Central memory CD8-positive, alpha-beta T cell (primary cell): Measurements from ENCODE around the gene GIT1.

ENCODE experiments used
- ATAC-seq: fragments of 150-1000 bp; cut with Tn5 transposase; replicated peaks from 2 replicates; pipeline ENCODE4 v1.10.0; 2022; ENCODE audit warnings: mild to moderate bottlenecking, moderate FRiP score, moderate number of reproducible peaks; ENCODE audit not compliant: poor library complexity, severe bottlenecking; ENCODE audit errors: extremely low read depth
- DNase-seq, 2 donors: peaks; one replicate each; pipeline ENCODE4 v3.0.0; 2021; ENCODE audit warnings: low spot score in 2 of 2
- H3K27ac Mint-ChIP-seq: one replicate; pipeline ENCODE4 v1.8.0; 2022; ENCODE audit warnings: low read depth, mild to moderate bottlenecking, moderate library complexity, mixed read lengths
- H3K27me3 Mint-ChIP-seq: one replicate; pipeline ENCODE4 v1.8.0; 2022; ENCODE audit warnings: mixed read lengths
- H3K36me3 Mint-ChIP-seq: one replicate; pipeline ENCODE4 v1.8.0; 2022; ENCODE audit warnings: mild to moderate bottlenecking, moderate library complexity, mixed read lengths; ENCODE audit not compliant: insufficient read depth
- H3K4me1 Mint-ChIP-seq: one replicate; pipeline ENCODE4 v1.8.0; 2022; ENCODE audit warnings: mixed read lengths
- H3K4me3 Mint-ChIP-seq: one replicate; pipeline ENCODE4 v1.8.0; 2022; ENCODE audit warnings: mild to moderate bottlenecking, moderate library complexity, mixed read lengths
- H3K9me3 Mint-ChIP-seq: one replicate; pipeline ENCODE4 v1.8.0; 2022; ENCODE audit warnings: mixed read lengths

The GIT1 gene

DNA sequence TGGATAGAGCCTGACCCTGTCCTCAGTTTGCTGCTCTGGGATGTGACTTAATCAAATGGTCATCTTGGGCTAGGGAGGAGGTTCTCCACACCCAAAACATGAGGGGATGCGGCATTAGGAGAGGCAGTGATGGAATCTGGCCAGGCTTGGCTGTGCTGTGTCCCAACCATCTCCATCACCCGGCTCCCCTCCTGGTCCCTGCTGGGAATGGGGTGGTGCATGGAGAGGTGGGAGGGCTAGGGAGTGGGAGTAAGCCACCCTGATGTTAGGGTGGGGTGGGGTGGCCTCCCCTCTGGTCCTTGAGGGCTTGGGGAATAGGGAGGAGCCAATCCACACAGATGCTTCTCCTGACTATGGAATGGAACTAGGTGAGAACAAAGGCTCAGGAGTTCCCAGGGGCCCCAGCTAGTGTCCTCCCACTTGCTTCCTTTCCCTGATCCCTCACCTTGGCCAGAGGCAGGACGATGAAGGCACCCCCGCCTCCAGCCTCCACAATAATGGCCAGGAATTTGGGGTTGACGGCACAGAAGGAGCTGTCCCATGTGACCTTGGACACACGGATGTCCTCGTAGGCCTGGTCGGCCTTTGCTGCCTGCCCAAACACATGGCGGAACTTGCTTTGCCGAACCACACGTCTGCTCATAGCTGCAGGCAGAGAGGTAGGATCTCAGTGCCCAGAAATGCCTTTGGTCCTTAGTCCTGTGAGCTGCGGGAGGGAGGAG lies 31.5 kb upstream of the GIT1 start:
- Mint-ChIP-seq H3K4me1 (peaks cover 39% of the 10 kb centered on the region), H3K4me3 (peak overlapping the region; percentile 71), H3K27me3 (no peaks in the 10 kb centered on the region), H3K36me3 (peaks cover 8% of the 10 kb centered on the region), H3K9me3 (no peaks in the 10 kb centered on the region), H3K27ac (no peak overlapping the region)
- DNase-seq, result no peak
- no peak for ATAC-seq

DNA sequence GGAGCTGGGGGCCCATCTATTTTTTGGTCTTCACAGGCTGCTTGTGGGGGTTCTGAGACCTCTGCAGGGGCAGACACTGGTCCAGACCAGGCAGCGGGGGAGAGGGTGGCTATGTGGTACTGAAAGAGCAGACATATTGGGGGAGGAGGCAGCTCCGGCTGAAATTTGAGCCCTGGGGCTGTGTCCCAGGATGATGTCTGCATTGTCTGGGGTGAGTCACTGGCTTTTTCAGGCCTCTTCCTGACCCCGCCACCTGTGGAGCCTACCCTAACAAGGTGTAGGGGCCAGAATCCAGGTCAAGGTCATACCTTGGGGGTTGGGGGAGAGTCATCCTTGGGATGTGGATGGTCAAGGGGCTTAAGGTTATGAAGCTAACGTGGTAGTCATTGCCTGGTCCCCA lies 30.8 kb upstream of the GIT1 start:
- H3K4me3 Mint-ChIP-seq, result no peak overlapping the region
- ATAC-seq, result no peak
- peaks cover 46% of the 10 kb centered on the region for H3K4me1 Mint-ChIP-seq
- peaks cover 6% of the 10 kb centered on the region for H3K36me3 Mint-ChIP-seq
- no peak for DNase-seq
- H3K27me3 Mint-ChIP-seq, result no peaks in the 10 kb centered on the region
- H3K9me3 Mint-ChIP-seq, result no peaks in the 10 kb centered on the region
- H3K27ac Mint-ChIP-seq, result no peak overlapping the region

GRCh38 chr17:29619251-29619650 lies 29.8 kb upstream of the GIT1 start:
- Mint-ChIP-seq H3K27me3 (no peaks in the 10 kb centered on the region), H3K4me3 (no peak overlapping the region)
- DNase-seq, result no peak

DNA sequence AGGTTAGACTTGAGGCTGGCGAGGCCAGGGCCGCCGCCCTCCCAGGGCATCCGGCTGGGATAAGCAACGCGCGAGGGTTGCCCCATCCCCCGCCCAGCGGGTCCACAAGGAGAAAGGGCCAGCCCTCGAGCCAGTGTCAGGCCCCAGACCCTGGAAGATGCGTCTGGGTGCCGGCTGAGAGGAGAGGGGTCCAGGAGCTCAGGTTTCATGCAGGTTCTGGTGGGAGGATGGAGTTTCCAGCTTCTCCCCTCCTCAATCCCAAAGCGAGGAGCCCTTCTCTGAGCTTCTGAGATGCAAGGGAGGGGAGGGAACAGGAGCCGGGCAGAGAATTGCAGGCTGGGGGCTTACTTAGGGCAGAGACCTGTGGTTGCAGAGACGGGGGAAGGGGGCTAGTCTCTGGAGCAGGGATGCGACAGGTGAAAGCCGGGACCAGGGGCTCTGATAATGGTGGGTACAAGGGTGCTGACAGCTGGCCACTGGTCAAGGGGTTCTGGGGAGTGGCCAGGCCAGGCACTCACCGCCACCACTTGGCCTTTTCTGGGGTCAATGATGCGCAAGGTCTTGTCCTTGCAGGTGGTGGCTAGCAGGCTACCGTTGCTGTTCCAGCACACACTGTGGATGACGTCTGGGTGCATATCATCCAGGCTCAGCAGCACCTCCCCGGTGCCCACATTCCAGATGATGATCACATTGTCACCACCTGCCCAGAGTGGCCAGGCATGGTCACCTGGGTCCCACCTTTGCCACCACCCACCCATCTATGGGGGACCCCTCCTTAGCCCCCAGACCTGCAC lies 29.0 kb upstream of the GIT1 start:
- DNase-seq, result no peak
- no peak overlapping the region for H3K27ac Mint-ChIP-seq

More at GRCh38 chr17:29619251-29619650, 29.8 kb upstream of the GIT1 start:
- H3K36me3 Mint-ChIP-seq, result peaks cover 6% of the 10 kb centered on the region
- no peak overlapping the region for H3K27ac Mint-ChIP-seq
- no peak for ATAC-seq
- H3K9me3 Mint-ChIP-seq, result no peaks in the 10 kb centered on the region
- H3K4me1 Mint-ChIP-seq, result peaks cover 54% of the 10 kb centered on the region

GRCh38 chr17:29617481-29618271 lies 28.2 kb upstream of the GIT1 start:
- Mint-ChIP-seq H3K4me3 (peak overlapping the region; percentile 85), H3K27ac (peak overlapping the region; percentile 70), H3K4me1 (peaks cover 48% of the 10 kb centered on the region), H3K27me3 (no peaks in the 10 kb centered on the region), H3K9me3 (no peaks in the 10 kb centered on the region), H3K36me3 (peaks cover 6% of the 10 kb centered on the region)
- ATAC-seq (peak; percentile 58), DNase-seq (peak; percentile 80 to 81)

More for the DNA sequence above, 29.0 kb upstream of the GIT1 start:
- no peaks in the 10 kb centered on the region for H3K9me3 Mint-ChIP-seq
- H3K27me3 Mint-ChIP-seq, result no peaks in the 10 kb centered on the region
- peak overlapping the region; percentile 85 for H3K4me3 Mint-ChIP-seq
- ATAC-seq, result no peak
- peaks cover 6% of the 10 kb centered on the region for H3K36me3 Mint-ChIP-seq
- peaks cover 56% of the 10 kb centered on the region for H3K4me1 Mint-ChIP-seq

DNA sequence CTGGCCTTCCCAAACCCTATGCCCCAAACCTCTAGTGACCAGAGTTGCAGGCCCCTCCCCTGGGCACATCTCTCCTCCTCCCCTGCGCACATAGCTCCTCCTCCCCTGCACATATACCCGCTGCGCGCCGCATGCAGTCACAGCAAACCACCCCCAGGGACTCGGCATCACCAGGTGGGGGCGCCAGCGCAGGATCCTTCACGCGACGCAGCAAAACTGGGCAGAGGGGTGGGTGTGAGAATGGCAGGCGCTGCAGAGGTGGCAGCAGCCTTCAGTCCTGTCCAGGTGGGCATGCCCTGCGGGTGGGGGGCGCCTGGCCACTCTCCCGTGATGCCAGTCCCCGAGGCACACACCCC lies 27.7 kb upstream of the GIT1 start:
- Mint-ChIP-seq H3K9me3 (no peaks in the 10 kb centered on the region), H3K27ac (peak overlapping the region; percentile 70), H3K36me3 (peaks cover 4% of the 10 kb centered on the region), H3K4me3 (peak overlapping the region; percentile 85), H3K27me3 (no peaks in the 10 kb centered on the region), H3K4me1 (peaks cover 45% of the 10 kb centered on the region)
- DNase-seq, result peak; percentile 87 to 90
- peak; percentile 63 for ATAC-seq

DNA sequence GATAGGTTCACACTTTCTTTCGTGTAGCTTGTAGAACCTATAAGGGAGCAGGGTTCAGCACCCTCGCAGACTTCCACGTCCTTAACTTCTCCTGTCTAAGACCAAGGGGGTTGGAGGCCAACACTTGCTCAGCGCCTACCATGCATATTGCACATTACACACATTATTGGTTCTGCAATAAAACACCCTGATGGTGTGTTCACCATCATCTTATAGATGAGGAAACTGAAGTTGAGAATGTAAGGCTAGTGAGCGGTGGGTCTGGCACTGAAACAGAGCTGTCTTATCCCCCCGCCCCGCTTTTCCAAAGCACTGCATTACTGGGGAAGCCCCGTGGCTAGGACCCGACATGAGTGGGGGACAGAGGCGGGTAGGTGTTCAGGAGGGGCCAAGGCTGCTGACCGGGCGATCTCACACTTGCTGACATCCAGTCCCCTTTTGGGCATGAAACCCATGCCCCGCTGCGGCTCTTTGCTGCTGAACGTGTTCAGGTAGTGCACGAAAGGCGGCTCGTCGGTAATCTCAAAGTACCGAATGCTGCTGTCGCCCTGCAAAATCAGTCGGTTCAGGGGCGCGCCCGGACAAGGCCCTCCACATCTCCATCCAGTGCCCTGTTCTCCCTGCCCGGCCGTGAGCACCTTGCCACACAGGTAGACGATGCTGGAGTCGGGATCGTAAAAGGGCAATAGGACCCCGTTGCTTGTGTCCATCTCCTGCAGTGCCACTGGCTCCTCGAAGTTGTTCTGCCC lies 27.0 kb upstream of the GIT1 start:
- DNase-seq, result no peak
- no peak for ATAC-seq
- Mint-ChIP-seq H3K4me3 (peak overlapping the region; percentile 85), H3K27ac (peak overlapping the region; percentile 70), H3K4me1 (peaks cover 41% of the 10 kb centered on the region), H3K27me3 (no peaks in the 10 kb centered on the region), H3K9me3 (no peaks in the 10 kb centered on the region), H3K36me3 (peaks cover 4% of the 10 kb centered on the region)

- ATAC-seq, result peak; percentile 58
- Mint-ChIP-seq H3K4me3 (peak overlapping the region; percentile 85), H3K36me3 (peaks cover 4% of the 10 kb centered on the region), H3K27me3 (no peaks in the 10 kb centered on the region), H3K4me1 (peaks cover 41% of the 10 kb centered on the region), H3K9me3 (no peaks in the 10 kb centered on the region), H3K27ac (peak overlapping the region; percentile 57)
- DNase-seq, result peak; percentile 69 to 77
These were observed 26.2 kb upstream of the GIT1 start for GRCh38 chr17:29615492-29616299.

DNA sequence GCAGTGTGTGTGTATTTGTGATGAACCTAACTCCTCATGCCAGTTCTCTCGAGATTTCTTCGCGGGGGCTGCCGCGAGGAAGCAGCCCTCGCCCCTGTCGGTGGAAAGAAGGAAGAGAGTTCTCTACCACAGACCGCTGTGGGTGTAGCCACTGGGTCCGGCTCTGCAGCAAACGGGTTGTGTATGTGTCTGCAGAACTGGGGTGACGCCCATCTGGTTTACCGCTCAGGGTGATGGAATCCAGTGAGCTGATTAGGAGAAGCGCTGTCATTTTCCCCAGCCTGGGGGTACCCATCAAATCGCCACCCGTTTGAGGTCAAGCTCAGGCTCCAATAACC lies 25.6 kb upstream of the GIT1 start:
- peaks cover 2% of the 10 kb centered on the region for H3K36me3 Mint-ChIP-seq
- H3K27ac Mint-ChIP-seq, result peak overlapping the region; percentile 57
- peak; percentile 58 for ATAC-seq
- H3K9me3 Mint-ChIP-seq, result no peaks in the 10 kb centered on the region
- peaks cover 41% of the 10 kb centered on the region for H3K4me1 Mint-ChIP-seq
- H3K27me3 Mint-ChIP-seq, result no peaks in the 10 kb centered on the region
- peak overlapping the region; percentile 85 for H3K4me3 Mint-ChIP-seq
- DNase-seq, result peak; percentile 57 to 73

DNA sequence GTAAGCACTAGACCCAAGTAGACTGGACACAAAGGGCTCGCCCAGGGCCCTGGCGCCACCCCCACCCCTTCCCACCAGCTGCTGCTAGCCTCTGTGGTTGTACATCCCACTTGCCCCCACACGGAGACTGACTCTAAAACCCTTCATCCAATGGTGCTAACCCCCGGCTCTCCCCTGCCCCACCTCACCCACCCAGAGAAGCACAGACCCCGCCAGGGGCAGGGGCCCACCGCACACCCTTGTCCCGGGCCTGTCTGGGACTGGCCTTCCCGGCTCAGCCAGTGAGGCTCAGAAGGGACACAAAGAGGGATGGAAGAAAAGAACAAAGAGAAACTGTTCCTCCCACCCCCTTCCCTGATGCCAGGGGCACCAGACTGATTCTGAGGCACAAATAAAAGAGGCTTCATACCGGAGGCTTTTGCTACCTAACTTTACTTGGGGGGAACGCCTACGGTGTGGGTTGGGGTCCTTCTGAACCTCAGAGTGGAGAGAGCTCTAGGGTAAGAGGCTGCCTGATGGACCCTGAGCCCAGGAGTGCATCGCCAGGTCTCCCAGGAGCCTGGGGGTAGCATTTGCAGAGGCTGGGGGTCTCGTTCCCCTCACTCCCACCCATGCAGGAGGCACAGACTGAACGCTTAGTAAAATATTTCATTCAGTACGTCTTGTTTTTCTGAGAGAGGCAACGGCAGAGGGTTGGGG lies 25.1 kb upstream of the GIT1 start:
- peak overlapping the region; percentile 85 for H3K4me3 Mint-ChIP-seq
- peak overlapping the region; percentile 57 for H3K27ac Mint-ChIP-seq
- H3K4me1 Mint-ChIP-seq, result peaks cover 41% of the 10 kb centered on the region
- H3K27me3 Mint-ChIP-seq, result no peaks in the 10 kb centered on the region
- DNase-seq (no peak), ATAC-seq (no peak)
- H3K36me3 Mint-ChIP-seq, result peaks cover 2% of the 10 kb centered on the region
- H3K9me3 Mint-ChIP-seq, result no peaks in the 10 kb centered on the region

GRCh38 chr17:29613856-29614255 lies 24.4 kb upstream of the GIT1 start:
- Mint-ChIP-seq H3K4me1 (peaks cover 41% of the 10 kb centered on the region), H3K4me3 (peak overlapping the region; percentile 85), H3K36me3 (peaks cover 2% of the 10 kb centered on the region), H3K27ac (no peak overlapping the region), H3K27me3 (no peaks in the 10 kb centered on the region), H3K9me3 (no peaks in the 10 kb centered on the region)
- ATAC-seq, result no peak
- no peak for DNase-seq
